PFSK-1 (cell line): ENCODE measurements around the gene SSR2.

ENCODE experiments used
- FOXP2 ChIP-seq: optimal IDR thresholded peaks from 2 replicates; pipeline ENCODE3; 2011; ENCODE audit warnings: borderline replicate concordance, control low read depth, inconsistent platforms; ENCODE audit not compliant: insufficient read depth; ENCODE audit errors: extremely low read length, extremely low read depth
- POLR2AphosphoS5 ChIP-seq: IDR thresholded peaks from 2 replicates; pipeline ENCODE4 v1.6.1; 2012; ENCODE audit warnings: low read depth, mild to moderate bottlenecking, control low read depth, low read length, moderate library complexity
- TAF1 ChIP-seq: IDR thresholded peaks from 2 replicates; pipeline ENCODE4 v1.6.1; 2012; ENCODE audit warnings: low read length, control low read depth, borderline replicate concordance; ENCODE audit not compliant: insufficient read depth

- TF ChIP-seq FOXP2, result no peak
- TF ChIP-seq POLR2AphosphoS5, result no peak
- no peak for TF ChIP-seq TAF1
These were observed 41.4 kb upstream of the SSR2 start for GRCh38 chr1:156062189-156062588.
